Measurements from ENCODE around the gene ACAD10.

ACAD10 gene

GRCh38 chr12:111655356-111655755 is 30.5 kb upstream of the ACAD10 start (continued):
- TF ChIP-seq, protein P1, sequence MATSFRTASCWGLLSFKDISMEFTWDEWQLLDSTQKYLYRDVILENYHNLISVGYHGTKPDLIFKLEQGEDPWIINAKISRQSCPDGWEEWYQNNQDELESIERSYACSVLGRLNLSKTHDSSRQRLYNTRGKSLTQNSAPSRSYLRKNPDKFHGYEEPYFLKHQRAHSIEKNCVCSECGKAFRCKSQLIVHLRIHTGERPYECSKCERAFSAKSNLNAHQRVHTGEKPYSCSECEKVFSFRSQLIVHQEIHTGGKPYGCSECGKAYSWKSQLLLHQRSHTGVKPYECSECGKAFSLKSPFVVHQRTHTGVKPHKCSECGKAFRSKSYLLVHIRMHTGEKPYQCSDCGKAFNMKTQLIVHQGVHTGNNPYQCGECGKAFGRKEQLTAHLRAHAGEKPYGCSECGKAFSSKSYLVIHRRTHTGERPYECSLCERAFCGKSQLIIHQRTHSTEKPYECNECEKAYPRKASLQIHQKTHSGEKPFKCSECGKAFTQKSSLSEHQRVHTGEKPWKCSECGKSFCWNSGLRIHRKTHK (tag by site-specific recombination; IDR thresholded peaks at IDR 0.05) = no peak

- ChIA-PET POLR2A (no interaction called here), CTCF (no interaction called here)
- TF ChIP-seq CTCF (tag by site-specific recombination; IDR thresholded peaks at IDR 0.05) = no peak
- no peak for TF ChIP-seq ZNF639 (tag by site-specific recombination; IDR thresholded peaks at IDR 0.05)
- TF ChIP-seq, protein P2, sequence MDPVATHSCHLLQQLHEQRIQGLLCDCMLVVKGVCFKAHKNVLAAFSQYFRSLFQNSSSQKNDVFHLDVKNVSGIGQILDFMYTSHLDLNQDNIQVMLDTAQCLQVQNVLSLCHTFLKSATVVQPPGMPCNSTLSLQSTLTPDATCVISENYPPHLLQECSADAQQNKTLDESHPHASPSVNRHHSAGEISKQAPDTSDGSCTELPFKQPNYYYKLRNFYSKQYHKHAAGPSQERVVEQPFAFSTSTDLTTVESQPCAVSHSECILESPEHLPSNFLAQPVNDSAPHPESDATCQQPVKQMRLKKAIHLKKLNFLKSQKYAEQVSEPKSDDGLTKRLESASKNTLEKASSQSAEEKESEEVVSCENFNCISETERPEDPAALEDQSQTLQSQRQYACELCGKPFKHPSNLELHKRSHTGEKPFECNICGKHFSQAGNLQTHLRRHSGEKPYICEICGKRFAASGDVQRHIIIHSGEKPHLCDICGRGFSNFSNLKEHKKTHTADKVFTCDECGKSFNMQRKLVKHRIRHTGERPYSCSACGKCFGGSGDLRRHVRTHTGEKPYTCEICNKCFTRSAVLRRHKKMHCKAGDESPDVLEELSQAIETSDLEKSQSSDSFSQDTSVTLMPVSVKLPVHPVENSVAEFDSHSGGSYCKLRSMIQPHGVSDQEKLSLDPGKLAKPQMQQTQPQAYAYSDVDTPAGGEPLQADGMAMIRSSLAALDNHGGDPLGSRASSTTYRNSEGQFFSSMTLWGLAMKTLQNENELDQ (tag by site-specific recombination; IDR thresholded peaks at IDR 0.05; ENCODE audit: low read depth) = no peak
- peaks cover 62 to 77% of the 10 kb centered on the region in 2 experiments for H3K36me3 ChIP-seq (ENCODE audit: control insufficient read depth in 2 of 2, insufficient read depth in 1 of 2, low read length in 2 of 2)
- no peak overlapping the region for H3K27ac ChIP-seq (ENCODE audit: extremely low read depth, low read depth, low read length)
- H3K9me3 ChIP-seq (ENCODE audit: control insufficient read depth, insufficient read depth, low read depth, low read length) = no peaks in the 10 kb centered on the region
- H3K4me3 ChIP-seq (ENCODE audit: low read depth, low read length) = no peak overlapping the region
- no peaks in the 10 kb centered on the region for H3K4me1 ChIP-seq (ENCODE audit: control insufficient read depth, insufficient read depth, low read length)
Observed at GRCh38 chr12:111656016-111656415, 29.8 kb upstream of the ACAD10 start.

GRCh38 chr12:111664499-111664898 is 21.4 kb upstream of the ACAD10 start:
- Histone ChIP-seq H3K27ac (ENCODE audit: extremely low read depth, low read depth, low read length) (no peak overlapping the region), H3K36me3 (ENCODE audit: control insufficient read depth in 2 of 2, insufficient read depth in 1 of 2, low read length in 2 of 2) (peaks cover 53 to 71% of the 10 kb centered on the region in 2 experiments), H3K9me3 (ENCODE audit: control insufficient read depth, insufficient read depth, low read depth, low read length) (no peaks in the 10 kb centered on the region), H3K4me1 (ENCODE audit: control insufficient read depth, insufficient read depth, low read length) (no peaks in the 10 kb centered on the region), H3K4me3 (ENCODE audit: low read depth, low read length) (no peak overlapping the region)
- ChIA-PET POLR2A (interaction anchor here (1.4 kb wide), 1 partner anchor 21 kb away, joined by 4 read pairs; the partner anchor contains the start of genes ACAD10 and BRAP), CTCF (interaction anchor here (0.6 kb wide), 1 partner anchor 91 kb away, joined by 3 read pairs; no protein-coding TSS in a partner anchor)
- TF ChIP-seq ZSCAN5A (tag by site-specific recombination; IDR thresholded peaks at IDR 0.05) (no peak), GLIS2 (tag by site-specific recombination; IDR thresholded peaks at IDR 0.05) (no peak), PRDM6 (tag by site-specific recombination; IDR thresholded peaks at IDR 0.05) (no peak), ZNF549 (tag by site-specific recombination; IDR thresholded peaks at IDR 0.05) (no peak), PRDM2 (tag by site-specific recombination; IDR thresholded peaks at IDR 0.05; ENCODE audit: borderline replicate concordance) (no peak), ZSCAN4 (tag by site-specific recombination; IDR thresholded peaks at IDR 0.05) (no peak), ZNF350 (tag by site-specific recombination; IDR thresholded peaks at IDR 0.05) (no peak)

Data from HEK293 (cell line).